OCI-LY3 (cell line): Measurements from ENCODE around the gene VAV2.

Experiments
- EZH2phosphoT487 ChIP-seq: fragments of 200-600 bp; shearing (Covaris generic); IDR thresholded peaks from 2 replicates; pipeline ENCODE4 v1.6.1; 2018; ENCODE audit warnings: antibody characterized with exemption, mixed run types, low read depth
- TF ChIP-seq, protein P1 (sequence below): fragments of 200-600, 300-600 bp; sonication (generic); IDR thresholded peaks from 2 replicates; pipeline ENCODE4 v1.5.1; 2014; ENCODE audit warnings: antibody characterized with exemption, low read length, low read depth

DNA sequence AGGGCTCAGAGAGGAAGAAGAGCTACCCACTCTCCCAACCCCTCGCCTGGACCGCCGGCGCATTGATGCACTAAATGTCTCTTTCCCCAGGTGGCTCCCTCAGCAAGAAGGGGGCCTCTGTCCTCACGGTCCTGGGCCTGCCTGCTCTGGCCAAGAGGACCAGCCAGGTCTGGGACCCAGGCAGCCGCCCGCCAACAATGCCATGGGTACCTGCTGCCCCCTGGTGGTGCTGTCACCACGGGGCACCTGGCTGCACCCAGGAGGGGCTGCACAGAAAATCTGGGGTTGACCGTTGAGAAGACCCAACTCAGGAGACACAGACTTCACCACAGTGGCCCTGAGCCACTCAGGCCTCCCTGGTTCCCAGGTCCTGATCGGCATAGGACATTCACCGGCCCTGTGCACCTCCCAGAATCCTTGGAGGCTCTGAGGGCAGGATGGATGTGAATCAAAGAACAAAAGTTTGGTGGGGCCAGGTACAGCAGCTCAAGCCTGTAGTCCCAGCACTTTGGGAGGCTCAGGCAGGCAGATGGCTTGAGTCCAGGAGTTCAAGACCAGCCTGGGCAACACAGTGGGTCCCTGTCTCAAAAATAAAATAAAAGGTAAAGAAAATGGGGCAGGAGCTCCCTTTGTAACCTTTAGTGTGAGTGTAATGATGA lies 2.4 kb upstream of the VAV2 start:
- TF ChIP-seq, protein P1, sequence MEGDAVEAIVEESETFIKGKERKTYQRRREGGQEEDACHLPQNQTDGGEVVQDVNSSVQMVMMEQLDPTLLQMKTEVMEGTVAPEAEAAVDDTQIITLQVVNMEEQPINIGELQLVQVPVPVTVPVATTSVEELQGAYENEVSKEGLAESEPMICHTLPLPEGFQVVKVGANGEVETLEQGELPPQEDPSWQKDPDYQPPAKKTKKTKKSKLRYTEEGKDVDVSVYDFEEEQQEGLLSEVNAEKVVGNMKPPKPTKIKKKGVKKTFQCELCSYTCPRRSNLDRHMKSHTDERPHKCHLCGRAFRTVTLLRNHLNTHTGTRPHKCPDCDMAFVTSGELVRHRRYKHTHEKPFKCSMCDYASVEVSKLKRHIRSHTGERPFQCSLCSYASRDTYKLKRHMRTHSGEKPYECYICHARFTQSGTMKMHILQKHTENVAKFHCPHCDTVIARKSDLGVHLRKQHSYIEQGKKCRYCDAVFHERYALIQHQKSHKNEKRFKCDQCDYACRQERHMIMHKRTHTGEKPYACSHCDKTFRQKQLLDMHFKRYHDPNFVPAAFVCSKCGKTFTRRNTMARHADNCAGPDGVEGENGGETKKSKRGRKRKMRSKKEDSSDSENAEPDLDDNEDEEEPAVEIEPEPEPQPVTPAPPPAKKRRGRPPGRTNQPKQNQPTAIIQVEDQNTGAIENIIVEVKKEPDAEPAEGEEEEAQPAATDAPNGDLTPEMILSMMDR, result peak; percentile 93
- TF ChIP-seq EZH2phosphoT487, result no peak
